Epithelial cell of esophagus (primary cell): Measurements from ENCODE around the gene TTC17.
A peak's percentile ranks its signal among the peaks of the same experiment; 100 is the strongest.

Source experiments
- DNase-seq: peaks from one replicate; pipeline ENCODE4 v3.0.0; 2010; ENCODE audit warnings: low read depth
- H3K4me3 ChIP-seq: 2 replicates; pipeline ENCODE4 v1.5.1; 2011; ENCODE audit warnings: mild to moderate bottlenecking, low read length, control low read depth
- CTCF ChIP-seq: IDR thresholded peaks from 2 replicates; pipeline ENCODE4 v1.5.1; 2011; ENCODE audit warnings: low read depth, mild to moderate bottlenecking, low read length, control low read depth, inconsistent platforms; ENCODE audit not compliant: insufficient read depth; ENCODE audit errors: missing control alignments

TTC17 gene

GRCh38 chr11:43492701-43493100 is 134.0 kb downstream of the TTC17 start:
- no peak for TF ChIP-seq CTCF
- no peak for DNase-seq
- H3K4me3 ChIP-seq: no peak overlapping the region

- TF ChIP-seq CTCF: no peak
- DNase-seq: no peak
- H3K4me3 ChIP-seq: no peak overlapping the region
These were observed 134.7 kb downstream of the TTC17 start for GRCh38 chr11:43493431-43493830.

- no peak for TF ChIP-seq CTCF
- H3K4me3 ChIP-seq: no peak overlapping the region
- DNase-seq: no peak
These were observed 138.4 kb downstream of the TTC17 start for GRCh38 chr11:43497144-43497543.

- H3K4me3 ChIP-seq: no peak overlapping the region
- no peak for TF ChIP-seq CTCF
- DNase-seq: no peak
These were observed 139.8 kb downstream of the TTC17 start for GRCh38 chr11:43498561-43498960.

- H3K4me3 ChIP-seq: no peak overlapping the region
- TF ChIP-seq CTCF: no peak
- DNase-seq: peak; percentile 27
These were observed 144.7 kb downstream of the TTC17 start for GRCh38 chr11:43503417-43503816.

GRCh38 chr11:43504316-43504950 is 145.7 kb downstream of the TTC17 start:
- peak; percentile 43 for TF ChIP-seq CTCF
- DNase-seq: peak; percentile 60
- no peak overlapping the region for H3K4me3 ChIP-seq

GRCh38 chr11:43505171-43505570 is 146.5 kb downstream of the TTC17 start:
- TF ChIP-seq CTCF: no peak
- DNase-seq: no peak
- H3K4me3 ChIP-seq: no peak overlapping the region
